Neural progenitor cell (in vitro differentiated cells): ENCODE data around the gene ACSM6. TPM values are rescaled to one million over a fixed set of nuclear protein-coding genes. Genes with fewer than 3 reads are reported as not detected.

Source experiments
- DNase-seq: peaks from one replicate; pipeline ENCODE4 v3.0.0-alpha.2; 2016; ENCODE audit warnings: low spot score
- H2AFZ ChIP-seq: fragments of 200-600 bp; sonication (generic); replicated peaks from 2 replicates; pipeline ENCODE4 v1.6.1; 2016; ENCODE audit warnings: antibody characterized with exemption
- H3F3A ChIP-seq: fragments of 200-600 bp; sonication (generic); 2 replicates; pipeline ENCODE4 v1.6.1; 2016; ENCODE audit warnings: antibody characterized with exemption, low read depth
- H3K27ac ChIP-seq: fragments of 200-600 bp; sonication (generic); 2 replicates; pipeline ENCODE4 v1.5.1; 2016; ENCODE audit warnings: mild to moderate bottlenecking
- H3K27me3 ChIP-seq: fragments of 200-600 bp; sonication (generic); 2 replicates; pipeline ENCODE4 v1.6.1; 2016; ENCODE audit warnings: mild to moderate bottlenecking, moderate library complexity
- H3K36me3 ChIP-seq: fragments of 200-600 bp; sonication (generic); 2 replicates; pipeline ENCODE4 v1.5.1; 2016
- H3K4me1 ChIP-seq: fragments of 200-600 bp; sonication (generic); 2 replicates; pipeline ENCODE4 v1.6.1; 2016; ENCODE audit warnings: mixed run types
- H3K4me2 ChIP-seq: fragments of 200-600 bp; sonication (generic); 2 replicates; pipeline ENCODE4 v1.6.1; 2016
- H3K4me3 ChIP-seq: fragments of 200-600 bp; sonication (generic); 2 replicates; pipeline ENCODE4 v1.5.1; 2016
- H3K79me2 ChIP-seq: fragments of 200-600 bp; sonication (generic); 2 replicates; pipeline ENCODE4 v1.6.1; 2016; ENCODE audit warnings: low read depth
- H3K9ac ChIP-seq: fragments of 200-600 bp; sonication (generic); 2 replicates; pipeline ENCODE4 v1.6.1; 2016
- H3K9me3 ChIP-seq: fragments of 200-600 bp; sonication (generic); 2 replicates; pipeline ENCODE4 v1.5.1; 2016; ENCODE audit warnings: low read depth
- H4K20me1 ChIP-seq: fragments of 200-600 bp; sonication (generic); 2 replicates; pipeline ENCODE4 v1.6.1; 2016; ENCODE audit warnings: low read depth
- H3K27ac Mint-ChIP-seq: 3 replicates; pipeline ENCODE4 v1.8.0; 2021; ENCODE audit warnings: mixed read lengths
- H3K27me3 Mint-ChIP-seq: 2 replicates; pipeline ENCODE4 v1.8.0; 2022; ENCODE audit warnings: low read depth, mild to moderate bottlenecking, inconsistent platforms, moderate library complexity, mixed read lengths; ENCODE audit not compliant: insufficient read depth
- H3K36me3 Mint-ChIP-seq: 3 replicates; pipeline ENCODE4 v1.8.0; 2021; ENCODE audit warnings: mixed read lengths
- H3K4me1 Mint-ChIP-seq: 3 replicates; pipeline ENCODE4 v1.8.0; 2021; ENCODE audit warnings: mixed read lengths
- H3K4me3 Mint-ChIP-seq: 3 replicates; pipeline ENCODE4 v1.8.0; 2021; ENCODE audit warnings: mild to moderate bottlenecking, moderate library complexity, mixed read lengths
- H3K9me3 Mint-ChIP-seq: 3 replicates; pipeline ENCODE4 v1.8.0; 2020; ENCODE audit warnings: mixed read lengths
- EZH2 ChIP-seq: fragments of 200-600 bp; sonication (generic); IDR thresholded peaks from 2 replicates; pipeline ENCODE4 v1.6.1; 2017; ENCODE audit warnings: antibody characterized with exemption, mild to moderate bottlenecking, moderate library complexity
- EZH2phosphoT487 ChIP-seq: fragments of 200-600 bp; sonication (generic); IDR thresholded peaks from 2 replicates; pipeline ENCODE4 v1.6.1; 2017; ENCODE audit warnings: antibody characterized with exemption
- total RNA-seq: library from RNA; depleted of rRNA; stranded (reverse); fragments of >200 nt; gene quantifications from 2 replicates; pipeline ENCODE4 v1.2.3, GENCODE V29; 2015; ENCODE audit warnings: low replicate concordance
- TF ChIP-seq, protein P1 (sequence below): fragments of 200-600 bp; sonication (generic); IDR thresholded peaks from 2 replicates; pipeline ENCODE4 v1.5.1; 2017; ENCODE audit warnings: antibody characterized with exemption, mild to moderate bottlenecking

Gene ACSM6
- total RNA-seq, 1 donor from 2014 or later = not detected

DNA sequence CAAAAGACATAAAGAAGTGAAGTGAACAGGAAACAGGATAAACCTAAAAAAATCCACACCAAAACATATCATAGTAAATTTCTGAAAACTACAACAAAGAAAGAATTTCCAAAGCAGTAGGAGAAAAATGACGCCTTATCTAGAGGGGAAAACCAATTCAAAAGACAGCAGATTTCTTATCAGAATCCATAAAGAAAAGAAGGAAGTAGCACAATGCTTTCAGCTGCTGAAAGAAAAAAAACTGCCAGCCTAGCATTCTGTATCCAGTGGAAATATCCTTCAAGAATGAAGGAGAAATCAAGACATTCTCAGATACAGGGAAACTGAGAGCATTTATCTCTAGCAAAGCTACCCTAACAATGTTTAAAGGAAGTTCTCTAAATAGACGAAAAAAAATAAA lies 59.0 kb downstream of the ACSM6 start:
- no peak for DNase-seq
- TF ChIP-seq EZH2phosphoT487 (no peak), EZH2 (no peak)
- TF ChIP-seq, protein P1, sequence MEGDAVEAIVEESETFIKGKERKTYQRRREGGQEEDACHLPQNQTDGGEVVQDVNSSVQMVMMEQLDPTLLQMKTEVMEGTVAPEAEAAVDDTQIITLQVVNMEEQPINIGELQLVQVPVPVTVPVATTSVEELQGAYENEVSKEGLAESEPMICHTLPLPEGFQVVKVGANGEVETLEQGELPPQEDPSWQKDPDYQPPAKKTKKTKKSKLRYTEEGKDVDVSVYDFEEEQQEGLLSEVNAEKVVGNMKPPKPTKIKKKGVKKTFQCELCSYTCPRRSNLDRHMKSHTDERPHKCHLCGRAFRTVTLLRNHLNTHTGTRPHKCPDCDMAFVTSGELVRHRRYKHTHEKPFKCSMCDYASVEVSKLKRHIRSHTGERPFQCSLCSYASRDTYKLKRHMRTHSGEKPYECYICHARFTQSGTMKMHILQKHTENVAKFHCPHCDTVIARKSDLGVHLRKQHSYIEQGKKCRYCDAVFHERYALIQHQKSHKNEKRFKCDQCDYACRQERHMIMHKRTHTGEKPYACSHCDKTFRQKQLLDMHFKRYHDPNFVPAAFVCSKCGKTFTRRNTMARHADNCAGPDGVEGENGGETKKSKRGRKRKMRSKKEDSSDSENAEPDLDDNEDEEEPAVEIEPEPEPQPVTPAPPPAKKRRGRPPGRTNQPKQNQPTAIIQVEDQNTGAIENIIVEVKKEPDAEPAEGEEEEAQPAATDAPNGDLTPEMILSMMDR = no peak
- Histone ChIP-seq H3K4me3 (no peak overlapping the region), H3K27me3 (no peaks in the 10 kb centered on the region), H3K36me3 (no peaks in the 10 kb centered on the region), H3F3A (no peaks in the 10 kb centered on the region), H3K27ac (no peak overlapping the region), H3K79me2 (no peaks in the 10 kb centered on the region), H4K20me1 (no peaks in the 10 kb centered on the region), H2AFZ (no peak overlapping the region), H3K4me2 (no peak overlapping the region), H3K9me3 (peaks cover 3% of the 10 kb centered on the region), H3K4me1 (no peaks in the 10 kb centered on the region), H3K9ac (no peak overlapping the region)
- Mint-ChIP-seq H3K36me3 (peaks cover 4% of the 10 kb centered on the region), H3K4me3 (no peak overlapping the region), H3K27ac (no peak overlapping the region), H3K9me3 (peaks cover 4% of the 10 kb centered on the region), H3K27me3 (peaks cover 2% of the 10 kb centered on the region), H3K4me1 (no peaks in the 10 kb centered on the region)

DNA sequence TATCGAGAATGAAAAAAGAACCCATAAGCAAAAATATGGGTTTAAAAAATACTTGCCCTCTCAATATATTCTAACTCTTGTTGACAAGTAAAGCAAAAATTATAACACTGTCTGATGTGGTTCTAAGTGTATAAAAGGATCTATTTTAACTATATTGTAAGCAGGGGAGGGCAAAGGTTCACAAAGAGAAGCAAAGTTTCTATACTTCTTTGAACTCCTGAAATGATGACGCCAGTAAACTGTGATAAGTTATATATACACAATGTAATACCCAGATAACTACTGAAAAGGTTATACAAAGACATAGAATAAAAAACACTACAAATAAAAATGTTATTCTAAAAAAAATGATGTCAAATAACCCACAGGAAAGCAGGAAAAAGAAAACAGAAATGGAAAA lies 59.6 kb downstream of the ACSM6 start:
- H3K27me3 Mint-ChIP-seq = peaks cover 2% of the 10 kb centered on the region
- Histone ChIP-seq H3F3A (no peaks in the 10 kb centered on the region), H3K4me2 (no peak overlapping the region), H3K4me3 (no peak overlapping the region), H3K27ac (no peak overlapping the region), H3K36me3 (no peaks in the 10 kb centered on the region), H4K20me1 (no peaks in the 10 kb centered on the region), H2AFZ (no peak overlapping the region), H3K9ac (no peak overlapping the region), H3K4me1 (no peaks in the 10 kb centered on the region), H3K79me2 (no peaks in the 10 kb centered on the region), H3K9me3 (peaks cover 3% of the 10 kb centered on the region), H3K27me3 (no peaks in the 10 kb centered on the region)
- H3K27ac Mint-ChIP-seq = no peak overlapping the region
- H3K36me3 Mint-ChIP-seq = peaks cover 4% of the 10 kb centered on the region
- no peak for DNase-seq
- no peak overlapping the region for H3K4me3 Mint-ChIP-seq
- TF ChIP-seq EZH2 (no peak), EZH2phosphoT487 (no peak)
- TF ChIP-seq, protein P1 = no peak
- H3K4me1 Mint-ChIP-seq = no peaks in the 10 kb centered on the region
- peaks cover 4% of the 10 kb centered on the region for H3K9me3 Mint-ChIP-seq

DNA sequence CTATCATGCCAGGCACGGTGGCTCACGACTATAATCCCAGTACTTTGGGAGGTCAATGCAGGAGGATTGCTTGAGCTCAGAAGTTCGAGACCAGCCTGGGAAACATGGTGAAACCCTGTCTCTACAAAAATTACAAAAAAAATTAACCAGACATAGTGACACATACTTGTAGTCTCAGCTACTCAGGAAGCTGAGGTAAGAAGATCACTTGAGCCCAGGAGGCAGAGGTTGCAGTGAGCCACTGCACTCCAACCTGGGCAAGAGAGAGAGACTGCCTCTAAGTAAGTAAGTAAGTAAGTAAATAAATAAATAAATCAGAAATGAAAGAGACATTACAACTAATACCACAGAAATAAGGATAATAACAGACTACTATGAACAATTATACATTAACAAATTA lies 60.6 kb downstream of the ACSM6 start:
- Histone ChIP-seq H3K9ac (no peak overlapping the region), H3K4me2 (no peak overlapping the region), H3K9me3 (peaks cover 3% of the 10 kb centered on the region), H3K4me1 (no peaks in the 10 kb centered on the region), H3K27ac (no peak overlapping the region), H3K4me3 (no peak overlapping the region), H3K36me3 (no peaks in the 10 kb centered on the region), H3K79me2 (no peaks in the 10 kb centered on the region), H3K27me3 (no peaks in the 10 kb centered on the region), H3F3A (no peaks in the 10 kb centered on the region), H4K20me1 (no peaks in the 10 kb centered on the region), H2AFZ (no peak overlapping the region)
- Mint-ChIP-seq H3K4me1 (no peaks in the 10 kb centered on the region), H3K9me3 (peaks cover 4% of the 10 kb centered on the region), H3K27ac (no peak overlapping the region), H3K36me3 (peaks cover 4% of the 10 kb centered on the region), H3K27me3 (peaks cover 2% of the 10 kb centered on the region), H3K4me3 (no peak overlapping the region)
- TF ChIP-seq EZH2phosphoT487 = no peak
- TF ChIP-seq EZH2 = no peak
- TF ChIP-seq, protein P1 = no peak
- DNase-seq = no peak
